ENCODE results near the gene CPNE2. TPM values are rescaled to one million over a fixed set of nuclear protein-coding genes. Genes with fewer than 3 reads are reported as not detected.

The CPNE2 gene
- polyA plus RNA-seq, 1 donor (not counting 4 experiments of a cell fraction or from before 2014, with no cell fraction given), result 26.5 TPM

DNA sequence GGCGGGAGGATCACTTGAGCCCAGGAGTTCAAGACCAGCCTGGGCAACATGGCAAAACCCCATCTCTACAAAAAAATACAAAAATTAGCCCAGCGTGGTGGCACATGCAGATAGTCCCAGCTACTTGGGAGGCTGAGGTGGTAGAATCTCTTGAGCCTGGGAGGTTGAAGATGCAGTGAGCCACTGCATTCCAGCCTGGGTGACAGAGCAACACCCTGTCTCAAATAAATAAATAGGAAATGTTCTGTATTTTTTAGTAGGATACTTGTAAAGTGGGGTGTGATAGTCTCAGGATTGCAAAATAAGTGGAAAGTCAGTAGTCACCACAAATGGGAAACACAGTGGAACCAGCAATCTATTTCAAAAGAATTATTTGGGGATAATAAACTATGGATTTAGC lies 97.8 kb downstream of the CPNE2 start:
- no peak overlapping the region for H3K4me3 ChIP-seq (ENCODE audit: control insufficient read depth in 2 of 3, extremely low read depth in 1 of 3, insufficient read depth in 2 of 3, low read depth in 1 of 3, low read length in 3 of 3)
- no peak overlapping the region for H3K9ac ChIP-seq (ENCODE audit: control insufficient read depth, extremely low read depth, insufficient read depth, low read length)
- DNase-seq (ENCODE audit: low read depth, low spot score), result no peak
- H3K27me3 ChIP-seq (ENCODE audit: control insufficient read depth, extremely low read depth, insufficient read depth, low read length), result no peaks in the 10 kb centered on the region
- no peaks in the 10 kb centered on the region for H4K20me1 ChIP-seq (ENCODE audit: control insufficient read depth, extremely low read depth, insufficient read depth, low read length)
- H2AFZ ChIP-seq (ENCODE audit: control insufficient read depth, low read length), result no peak overlapping the region
- peaks cover 56% of the 10 kb centered on the region for H3K4me1 ChIP-seq (ENCODE audit: control insufficient read depth, extremely low read depth, insufficient read depth, low read length)
- dilution Hi-C loops (cut with MboI; ENCODE audit: extremely low pct_ligation_motif_present, low sequenced_read_pairs), result no loop called here
- H3K9me1 ChIP-seq (ENCODE audit: control insufficient read depth, extremely low read depth, insufficient read depth, low read length), result no peaks in the 10 kb centered on the region
- FAIRE-seq, result no peak
- no peak for TF ChIP-seq EZH2 (IDR thresholded peaks at IDR 0.05; ENCODE audit: low read length)
- TF ChIP-seq, protein P1, sequence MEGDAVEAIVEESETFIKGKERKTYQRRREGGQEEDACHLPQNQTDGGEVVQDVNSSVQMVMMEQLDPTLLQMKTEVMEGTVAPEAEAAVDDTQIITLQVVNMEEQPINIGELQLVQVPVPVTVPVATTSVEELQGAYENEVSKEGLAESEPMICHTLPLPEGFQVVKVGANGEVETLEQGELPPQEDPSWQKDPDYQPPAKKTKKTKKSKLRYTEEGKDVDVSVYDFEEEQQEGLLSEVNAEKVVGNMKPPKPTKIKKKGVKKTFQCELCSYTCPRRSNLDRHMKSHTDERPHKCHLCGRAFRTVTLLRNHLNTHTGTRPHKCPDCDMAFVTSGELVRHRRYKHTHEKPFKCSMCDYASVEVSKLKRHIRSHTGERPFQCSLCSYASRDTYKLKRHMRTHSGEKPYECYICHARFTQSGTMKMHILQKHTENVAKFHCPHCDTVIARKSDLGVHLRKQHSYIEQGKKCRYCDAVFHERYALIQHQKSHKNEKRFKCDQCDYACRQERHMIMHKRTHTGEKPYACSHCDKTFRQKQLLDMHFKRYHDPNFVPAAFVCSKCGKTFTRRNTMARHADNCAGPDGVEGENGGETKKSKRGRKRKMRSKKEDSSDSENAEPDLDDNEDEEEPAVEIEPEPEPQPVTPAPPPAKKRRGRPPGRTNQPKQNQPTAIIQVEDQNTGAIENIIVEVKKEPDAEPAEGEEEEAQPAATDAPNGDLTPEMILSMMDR (optimal IDR thresholded peaks at IDR 0.05 in 1 of 3, IDR thresholded peaks at IDR 0.05 in 1 of 3, conservative IDR thresholded peaks at IDR 0.05 in 1 of 3; ENCODE audit: extremely low read depth in 1 of 3, insufficient read depth in 2 of 3, low read length in 3 of 3), result no peak
- peaks cover 83% of the 10 kb centered on the region for H3K79me2 ChIP-seq (ENCODE audit: control insufficient read depth, insufficient read depth, low read length)
- H3K36me3 ChIP-seq (ENCODE audit: control insufficient read depth in 2 of 2, extremely low read depth in 1 of 2, insufficient read depth in 2 of 2, low read length in 2 of 2), result peaks cover 0 to 3% of the 10 kb centered on the region in 2 experiments
- no peak overlapping the region for H3K4me2 ChIP-seq (ENCODE audit: control insufficient read depth, extremely low read depth, insufficient read depth, low read depth, low read length)
- H3K27ac ChIP-seq (ENCODE audit: control insufficient read depth, insufficient read depth, low read length), result peak overlapping the region; percentile 27
- no peaks in the 10 kb centered on the region for H3K9me3 ChIP-seq (ENCODE audit: control insufficient read depth, low read depth, low read length)

DNA sequence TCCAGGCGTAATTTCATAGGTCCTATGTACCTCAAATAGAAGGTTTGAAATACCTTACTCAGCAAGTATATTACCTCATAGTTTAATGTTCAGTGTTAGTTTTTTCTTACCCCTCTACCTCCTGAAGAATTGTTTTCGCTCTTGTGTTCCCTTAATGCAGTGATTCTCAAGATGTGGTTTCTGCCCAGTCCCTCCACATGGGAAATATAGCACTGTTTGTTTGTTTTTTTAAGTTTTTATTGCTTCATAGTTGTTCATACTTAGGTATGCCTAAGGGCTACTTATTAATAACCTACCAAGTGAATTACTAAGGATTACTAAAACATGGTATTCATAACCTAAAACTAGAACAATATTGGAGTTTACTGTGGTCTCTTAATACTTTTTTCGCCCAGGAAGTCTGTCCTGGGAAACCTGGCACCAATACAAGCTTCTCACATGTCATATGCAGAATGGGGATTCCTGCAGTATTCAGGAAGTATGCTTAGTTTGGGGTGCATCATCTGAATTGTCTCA lies 98.7 kb downstream of the CPNE2 start:
- Histone ChIP-seq H3K36me3 (ENCODE audit: control insufficient read depth in 2 of 2, extremely low read depth in 1 of 2, insufficient read depth in 2 of 2, low read length in 2 of 2) (peaks cover under 1 to 3% of the 10 kb centered on the region in 2 experiments), H4K20me1 (ENCODE audit: control insufficient read depth, extremely low read depth, insufficient read depth, low read length) (no peaks in the 10 kb centered on the region), H2AFZ (ENCODE audit: control insufficient read depth, low read length) (no peak overlapping the region), H3K4me2 (ENCODE audit: control insufficient read depth, extremely low read depth, insufficient read depth, low read depth, low read length) (peak overlapping the region; percentile 33), H3K27ac (ENCODE audit: control insufficient read depth, insufficient read depth, low read length) (peak overlapping the region; percentile 27), H3K9ac (ENCODE audit: control insufficient read depth, extremely low read depth, insufficient read depth, low read length) (peak overlapping the region; percentile 31), H3K4me1 (ENCODE audit: control insufficient read depth, extremely low read depth, insufficient read depth, low read length) (peaks cover 60% of the 10 kb centered on the region), H3K27me3 (ENCODE audit: control insufficient read depth, extremely low read depth, insufficient read depth, low read length) (no peaks in the 10 kb centered on the region), H3K9me1 (ENCODE audit: control insufficient read depth, extremely low read depth, insufficient read depth, low read length) (no peaks in the 10 kb centered on the region), H3K4me3 (ENCODE audit: control insufficient read depth in 2 of 3, extremely low read depth in 1 of 3, insufficient read depth in 2 of 3, low read depth in 1 of 3, low read length in 3 of 3) (peak overlapping the region in 1 of 3 experiments; percentile 19), H3K9me3 (ENCODE audit: control insufficient read depth, low read depth, low read length) (no peaks in the 10 kb centered on the region), H3K79me2 (ENCODE audit: control insufficient read depth, insufficient read depth, low read length) (peaks cover 87% of the 10 kb centered on the region)
- no peak for FAIRE-seq
- TF ChIP-seq EZH2 (IDR thresholded peaks at IDR 0.05; ENCODE audit: low read length), result no peak
- TF ChIP-seq, protein P1 (optimal IDR thresholded peaks at IDR 0.05 in 1 of 3, IDR thresholded peaks at IDR 0.05 in 1 of 3, conservative IDR thresholded peaks at IDR 0.05 in 1 of 3; ENCODE audit: extremely low read depth in 1 of 3, insufficient read depth in 2 of 3, low read length in 3 of 3), result no peak
- DNase-seq (ENCODE audit: low read depth, low spot score), result no peak
- dilution Hi-C loops (cut with MboI; ENCODE audit: extremely low pct_ligation_motif_present, low sequenced_read_pairs), result no loop called here

All from keratinocyte (primary cell).